ENCODE results near the gene GATD1. TPM values are rescaled to one million over a fixed set of nuclear protein-coding genes. Genes with fewer than 3 reads are reported as not detected.

GATD1 gene
- total RNA-seq, 2 donors from 2014 or later = 14.0 to 28.7 TPM

- peaks cover 13% of the 10 kb centered on the region for H3K4me1 ChIP-seq
- ATAC-seq = no peak
- TF ChIP-seq POLR2A (IDR thresholded peaks at IDR 0.05) (no peak), CTCF (IDR thresholded peaks at IDR 0.05) (no peak)
- intact Hi-C loops (cut with DNase I) = no loop called here
- no peak overlapping the region for H3K4me3 ChIP-seq
- DNase-seq = no peak
- no peaks in the 10 kb centered on the region for H3K27me3 ChIP-seq
- H3K9me3 ChIP-seq = no peaks in the 10 kb centered on the region
- peaks cover 0 to 12% of the 10 kb centered on the region in 2 donors for H3K36me3 ChIP-seq (replicated peaks in 1 of 2; ENCODE audit: insufficient read depth in 1 of 2, low read depth in 2 of 2)
- WGBS, 2 donors = 93% methylated on average over 25 of the region's 32 CpGs; no CpG with 5 or more reads in 1 of the 2 donors
- no peak overlapping the region for H3K27ac ChIP-seq
Observed at GRCh38 chr11:770642-771616, 6.4 kb downstream of the GATD1 start.

GRCh38 chr11:769887-770641 is 7.2 kb downstream of the GATD1 start:
- ATAC-seq (no peak), DNase-seq (no peak)
- Histone ChIP-seq H3K27me3 (no peaks in the 10 kb centered on the region), H3K9me3 (no peaks in the 10 kb centered on the region), H3K27ac (no peak overlapping the region), H3K4me3 (no peak overlapping the region), H3K4me1 (peaks cover 4% of the 10 kb centered on the region), H3K36me3 (replicated peaks in 1 of 2; ENCODE audit: insufficient read depth in 1 of 2, low read depth in 2 of 2) (peaks cover 0 to 12% of the 10 kb centered on the region in 2 donors)
- TF ChIP-seq POLR2A (IDR thresholded peaks at IDR 0.05) = no peak
- TF ChIP-seq CTCF (IDR thresholded peaks at IDR 0.05) = no peak
- WGBS, 2 donors = 82 to 89% methylated on average over 16 to 23 of the region's 23 CpGs
- intact Hi-C loops (cut with DNase I) = no loop called here

- ATAC-seq (no peak), DNase-seq (no peak)
- Histone ChIP-seq H3K36me3 (replicated peaks in 1 of 2; ENCODE audit: insufficient read depth in 1 of 2, low read depth in 2 of 2) (peaks cover 0 to 15% of the 10 kb centered on the region in 2 donors), H3K4me3 (no peak overlapping the region), H3K9me3 (no peaks in the 10 kb centered on the region), H3K27me3 (no peaks in the 10 kb centered on the region), H3K27ac (no peak overlapping the region), H3K4me1 (peaks cover 7% of the 10 kb centered on the region)
- no peak for TF ChIP-seq POLR2A (IDR thresholded peaks at IDR 0.05)
- no peak for TF ChIP-seq CTCF (IDR thresholded peaks at IDR 0.05)
- 93% methylated on average over 4 to 11 of the region's 11 CpGs for WGBS, 2 donors
- intact Hi-C loops (cut with DNase I) = no loop called here
Observed at GRCh38 chr11:767238-767637, 10.0 kb downstream of the GATD1 start.

GRCh38 chr11:766936-767210 is 10.4 kb downstream of the GATD1 start:
- no peak overlapping the region for H3K4me3 ChIP-seq
- H3K4me1 ChIP-seq = peaks cover 7% of the 10 kb centered on the region
- no peaks in the 10 kb centered on the region for H3K27me3 ChIP-seq
- intact Hi-C loops (cut with DNase I) = no loop called here
- ATAC-seq (no peak), DNase-seq (no peak)
- peaks cover 0 to 14% of the 10 kb centered on the region in 2 donors for H3K36me3 ChIP-seq (replicated peaks in 1 of 2; ENCODE audit: insufficient read depth in 1 of 2, low read depth in 2 of 2)
- WGBS, 2 donors = 86 to 92% methylated on average over 2 of the region's 2 CpGs
- H3K27ac ChIP-seq = no peak overlapping the region
- no peak for TF ChIP-seq POLR2A (IDR thresholded peaks at IDR 0.05)
- no peak for TF ChIP-seq CTCF (IDR thresholded peaks at IDR 0.05)
- no peaks in the 10 kb centered on the region for H3K9me3 ChIP-seq

Data from body of pancreas (tissue), 4 donors.